HG02763 (cell line): ENCODE measurements around the gene KLHL1.

ENCODE experiments used
- ATAC-seq: cut with Tn5 transposase; IDR thresholded peaks from one replicate; pipeline ENCODE4 v1.9.1; 2021; ENCODE audit warnings: mild to moderate bottlenecking, moderate library complexity; ENCODE audit not compliant: unreplicated experiment

KLHL1 gene

DNA sequence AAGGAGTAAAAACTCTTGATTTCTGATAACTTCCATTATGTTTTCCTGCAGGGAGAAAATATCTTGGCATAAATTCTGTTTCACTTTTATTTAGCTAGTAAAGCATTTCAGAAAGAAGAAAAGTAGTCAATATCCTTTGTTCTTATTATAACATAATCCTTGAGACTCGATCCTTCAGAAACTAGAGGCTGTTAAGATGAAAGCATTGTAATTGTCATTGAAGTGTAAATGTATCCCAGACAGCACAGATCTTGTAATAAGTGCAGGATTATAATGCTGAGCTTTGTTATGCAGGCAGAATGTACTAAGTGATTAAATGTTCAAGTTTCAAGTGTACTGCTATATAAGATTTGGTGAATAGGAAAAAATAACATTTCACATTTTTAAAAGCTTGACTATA lies 225.8 kb downstream of the KLHL1 start:
- no peak for ATAC-seq

DNA sequence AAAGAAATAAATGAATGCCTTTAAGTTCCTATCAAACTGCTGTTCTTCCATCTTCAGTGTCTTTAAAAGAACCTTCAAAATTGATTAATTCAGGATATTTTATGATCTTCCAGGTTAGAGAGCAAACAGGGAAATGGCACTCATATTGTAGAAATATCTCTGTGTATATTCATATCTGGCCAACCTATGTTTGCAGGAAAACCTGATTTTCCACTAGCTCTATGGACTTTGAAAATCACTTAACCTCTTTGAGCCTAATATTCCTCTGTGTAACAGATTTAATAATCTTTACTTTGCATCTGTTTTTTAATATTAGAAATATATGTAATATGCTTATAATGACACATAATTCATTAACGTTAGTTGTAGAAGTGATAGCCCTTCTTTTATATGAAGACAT lies 228.3 kb downstream of the KLHL1 start:
- ATAC-seq = no peak

DNA sequence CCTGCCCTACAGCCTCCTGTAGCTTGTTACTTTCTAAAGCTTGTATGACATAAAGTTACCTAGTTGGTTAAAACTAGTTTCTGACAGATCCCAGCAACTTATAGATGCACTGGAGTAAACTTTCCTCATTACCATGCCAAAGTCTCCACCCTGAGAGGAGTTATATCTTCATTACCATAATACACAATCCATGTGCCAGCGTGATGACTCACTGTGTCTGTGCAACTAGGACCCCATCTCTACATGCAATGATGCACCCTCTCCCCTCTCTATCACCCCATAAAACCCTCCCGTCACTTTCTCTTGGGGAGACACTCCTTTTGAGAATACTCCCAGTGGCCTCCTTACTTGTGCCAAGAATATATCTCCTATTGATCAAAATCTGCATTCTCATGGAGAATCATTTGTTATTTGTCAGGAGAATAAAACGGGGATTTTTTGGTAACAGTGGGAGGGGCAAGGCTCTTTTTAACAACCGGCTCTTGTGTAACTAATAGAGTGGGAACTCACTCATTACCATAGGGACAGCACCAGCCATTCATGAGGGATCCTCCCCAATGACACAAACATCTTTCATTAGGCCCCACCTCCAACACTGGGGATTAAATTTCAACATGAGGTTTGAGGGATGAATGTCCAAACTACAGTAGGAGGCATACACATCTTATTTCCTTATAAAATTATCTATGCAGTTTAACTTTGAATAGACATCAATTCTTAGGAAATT lies 235.8 kb downstream of the KLHL1 start:
- ATAC-seq = no peak

DNA sequence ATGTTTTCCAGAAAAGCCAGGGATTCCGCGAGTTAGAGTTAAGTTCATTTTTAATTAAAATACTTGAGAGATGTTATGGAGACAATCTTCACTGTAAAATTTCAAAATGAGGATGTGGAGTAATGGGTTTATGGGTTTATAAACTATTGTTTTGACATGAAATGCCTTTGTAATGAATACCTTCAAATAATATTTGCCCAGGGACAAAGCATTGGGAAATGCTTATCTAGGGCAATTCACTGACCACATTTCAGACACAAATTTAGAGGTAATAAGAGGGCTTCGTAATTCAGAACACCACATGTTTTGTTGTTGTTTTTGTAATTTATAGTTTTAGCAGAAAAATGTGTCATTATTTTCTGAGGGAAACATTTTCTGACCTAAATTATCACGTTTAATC lies 241.7 kb downstream of the KLHL1 start:
- ATAC-seq = no peak

DNA sequence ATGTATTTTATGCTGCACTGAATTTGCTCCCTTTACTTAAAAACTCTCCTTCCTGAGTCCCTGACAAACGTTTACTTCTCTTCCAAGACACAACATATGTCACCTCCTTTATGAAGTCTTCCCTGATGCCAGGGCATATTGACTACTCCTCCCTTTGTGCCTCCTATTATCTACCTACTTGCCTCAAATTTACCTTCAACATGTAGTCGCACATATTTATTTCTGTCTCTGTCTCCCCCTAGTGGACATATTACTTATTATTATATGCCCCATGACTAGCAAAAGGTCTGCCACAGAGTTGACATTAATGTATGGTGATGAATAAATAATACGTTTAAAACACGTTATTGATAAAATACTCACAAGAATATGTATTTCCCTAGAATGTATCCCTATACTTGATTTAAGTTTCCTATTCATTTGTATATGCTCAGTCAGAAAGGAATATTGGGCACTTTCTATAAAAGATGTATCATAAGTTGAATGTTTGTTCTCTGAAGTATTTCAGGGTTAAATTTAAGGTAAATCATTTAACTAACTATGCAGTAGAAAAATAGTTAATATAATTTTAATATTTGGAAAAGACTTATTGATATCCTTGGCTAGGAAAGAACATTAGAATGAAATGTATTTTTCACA lies 250.9 kb downstream of the KLHL1 start:
- ATAC-seq = peak; percentile 88

DNA sequence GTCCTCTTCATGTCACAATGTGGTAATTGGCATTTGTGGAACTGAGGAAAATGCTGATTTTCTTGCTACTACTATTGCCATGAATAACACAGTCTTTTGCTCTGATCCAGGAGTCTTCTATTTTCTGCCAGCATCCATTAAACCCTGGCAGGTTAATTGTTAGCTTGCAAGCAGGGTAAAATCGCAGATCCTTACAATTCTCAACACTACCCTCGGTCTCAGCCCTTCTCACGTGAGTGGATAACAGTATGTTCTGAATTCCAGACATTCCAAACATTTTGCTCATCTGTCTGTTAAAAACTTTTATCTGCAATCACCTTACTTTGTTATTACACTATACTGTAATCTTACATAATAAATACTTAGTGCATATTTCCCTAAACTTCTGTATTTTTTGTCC lies 251.9 kb downstream of the KLHL1 start:
- no peak for ATAC-seq

DNA sequence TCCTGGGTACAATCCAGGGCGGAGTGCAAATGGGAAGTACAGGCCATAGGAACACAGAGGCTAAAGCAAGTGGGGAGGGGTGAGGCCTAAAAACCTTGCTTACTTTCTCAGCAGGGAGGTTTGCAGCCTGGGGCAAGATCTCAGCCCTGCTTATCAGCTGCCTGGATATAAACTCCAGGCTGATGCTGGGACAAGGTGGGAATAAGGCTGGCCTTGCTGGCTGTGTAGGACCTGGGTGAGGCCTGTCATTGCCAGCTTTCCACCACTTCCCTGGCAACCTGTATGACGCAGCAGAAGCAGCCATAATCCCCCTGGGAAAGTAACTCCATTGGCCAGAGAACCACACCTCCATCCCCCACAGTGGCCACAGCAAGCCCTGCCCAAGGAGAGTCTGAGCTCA lies 279.7 kb downstream of the KLHL1 start:
- no peak for ATAC-seq

DNA sequence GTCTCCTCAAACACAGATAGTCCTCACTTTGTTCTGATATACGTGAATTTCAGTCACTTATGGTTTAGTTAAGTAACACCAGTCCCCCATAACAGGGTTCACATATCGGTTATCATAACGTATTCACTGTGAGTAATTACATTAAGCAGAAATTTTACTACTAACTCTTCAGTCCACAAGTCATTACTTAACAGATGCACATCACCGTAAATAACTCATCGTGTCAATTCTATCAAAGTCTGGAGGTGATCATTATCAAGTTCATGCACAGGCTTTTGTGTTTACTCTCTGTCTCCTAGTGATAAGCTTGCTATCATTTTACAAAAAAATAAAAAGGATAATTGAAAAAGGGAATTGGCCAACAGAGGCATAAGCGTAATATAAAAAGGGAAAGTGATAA lies 288.1 kb downstream of the KLHL1 start:
- no peak for ATAC-seq

DNA sequence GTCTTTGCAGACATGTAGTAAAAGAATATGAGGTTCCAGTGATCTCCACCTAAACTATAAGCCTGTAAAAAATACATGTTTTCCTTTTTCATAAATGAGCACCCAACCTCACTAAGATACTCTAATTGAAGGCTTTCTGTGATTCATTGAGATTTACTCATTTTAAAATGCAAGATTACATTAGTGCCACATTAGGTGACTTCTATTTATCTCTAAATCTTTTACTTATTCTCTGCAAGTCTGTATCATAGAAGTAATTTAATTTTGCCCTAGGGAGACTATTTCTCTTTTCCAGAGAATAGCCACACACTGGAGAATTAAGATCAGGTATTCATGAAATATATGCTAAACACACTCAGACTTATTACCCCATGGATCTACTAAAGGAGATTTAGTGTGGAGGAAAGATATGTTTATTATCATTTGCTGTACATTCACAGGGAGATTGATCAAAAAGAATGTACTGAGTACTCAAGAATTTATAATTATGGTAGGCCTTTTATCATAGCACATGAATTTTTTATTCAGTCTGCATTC lies 290.9 kb downstream of the KLHL1 start:
- ATAC-seq = no peak

DNA sequence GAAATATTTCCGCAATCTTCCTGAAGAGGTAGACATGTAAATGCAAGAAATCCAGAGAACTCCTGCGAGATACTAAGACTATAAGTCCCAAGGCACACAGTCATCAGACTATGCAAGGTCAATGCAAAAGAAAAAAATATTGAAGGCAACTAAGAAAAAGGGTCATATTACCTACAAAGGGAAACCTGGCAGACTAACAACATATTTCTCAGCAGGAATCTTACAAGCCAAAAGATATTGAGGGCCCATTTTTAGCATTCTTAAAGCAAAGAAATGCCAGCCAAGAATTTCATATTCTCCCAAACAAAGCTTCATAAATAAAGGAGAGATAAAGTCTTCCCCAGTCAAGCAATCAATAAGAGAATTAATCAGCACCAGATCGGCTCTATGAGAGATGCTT lies 299.1 kb downstream of the KLHL1 start:
- no peak for ATAC-seq

DNA sequence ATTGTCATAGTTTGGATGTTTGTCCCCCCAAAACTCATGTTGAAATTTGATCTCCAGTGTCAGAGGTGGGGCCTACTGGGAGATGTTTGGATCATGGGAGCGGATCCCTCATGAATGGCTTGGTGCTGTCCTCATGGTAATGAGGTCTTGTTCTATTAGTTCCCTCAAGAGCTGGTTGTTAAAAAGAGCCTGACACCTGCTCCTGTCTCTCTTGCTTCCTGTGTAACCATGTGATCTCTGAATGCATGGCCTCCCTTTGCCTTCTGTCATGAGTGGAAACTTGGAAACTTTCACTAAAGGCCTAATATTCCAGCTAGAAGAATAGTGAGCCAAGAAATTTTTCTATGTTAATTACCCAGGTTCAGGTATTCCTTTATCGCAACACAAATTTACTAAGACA lies 312.0 kb downstream of the KLHL1 start:
- ATAC-seq = no peak

DNA sequence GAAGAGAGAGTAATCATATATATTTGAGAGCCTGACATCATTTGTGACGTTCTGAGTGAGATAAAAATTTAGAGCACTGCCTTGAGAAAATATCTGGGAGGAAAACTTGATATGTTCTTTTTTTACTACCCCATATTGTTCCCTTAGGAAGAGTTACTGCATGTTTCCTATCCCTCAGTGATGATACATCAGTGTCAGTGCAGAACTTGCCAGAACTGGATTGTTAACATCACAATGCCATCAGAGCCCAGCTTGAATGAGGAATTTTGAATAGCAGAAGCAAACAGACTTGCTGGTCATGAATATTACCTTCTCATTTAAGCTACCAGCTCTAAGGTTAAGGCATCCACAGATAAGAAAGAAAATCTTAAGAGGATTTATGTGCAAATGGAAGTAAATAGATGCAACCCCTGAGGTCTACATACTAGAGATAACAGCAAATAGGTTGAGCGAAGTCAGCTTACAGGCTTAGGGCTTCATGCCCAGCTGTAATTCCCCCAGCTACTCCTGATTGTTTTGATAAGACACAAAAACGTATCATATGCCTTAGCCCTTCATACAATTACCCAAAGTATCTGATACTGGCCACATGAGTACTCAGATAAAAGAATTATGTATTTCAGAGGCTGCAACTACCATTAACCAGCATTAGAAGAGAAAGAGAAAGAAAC lies 314.3 kb downstream of the KLHL1 start:
- no peak for ATAC-seq

DNA sequence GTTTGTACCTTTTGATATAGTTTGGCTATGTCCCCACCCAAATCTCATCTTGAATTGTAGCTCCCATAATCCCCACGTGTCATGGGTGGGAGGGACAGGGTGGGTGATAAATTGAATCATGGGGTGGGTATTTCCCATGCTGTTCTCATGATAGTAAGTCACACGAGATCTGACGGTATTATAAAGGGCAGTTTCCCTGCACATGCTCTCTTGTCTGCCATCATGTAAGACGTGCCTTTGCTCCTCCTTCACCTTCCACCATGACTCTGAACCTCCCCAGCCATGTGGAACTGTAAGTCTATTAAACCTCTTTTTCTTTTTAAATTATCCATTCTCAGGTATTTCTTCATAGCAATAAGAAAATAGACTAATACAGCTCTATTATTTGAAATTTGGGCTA lies 331.3 kb downstream of the KLHL1 start:
- no peak for ATAC-seq

DNA sequence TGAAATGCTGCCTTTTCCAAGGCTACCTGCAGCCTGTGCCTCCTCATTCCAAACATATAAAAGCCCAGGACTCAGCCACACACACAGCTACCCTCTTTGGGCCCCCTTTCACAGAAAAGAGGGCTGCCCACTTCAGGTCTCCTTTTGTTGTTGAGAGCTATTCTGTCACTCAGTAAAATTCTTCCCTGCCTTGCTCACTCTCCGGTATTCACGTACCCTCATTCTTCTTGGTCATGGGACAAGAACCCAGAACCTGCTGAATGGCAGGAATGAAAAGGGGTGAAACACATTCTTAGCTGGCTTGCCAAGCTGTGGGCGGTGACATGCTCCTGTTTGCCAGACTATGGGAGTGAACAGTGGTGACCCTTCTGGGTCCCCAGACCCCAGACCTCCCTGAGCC lies 338.6 kb downstream of the KLHL1 start:
- ATAC-seq = no peak

DNA sequence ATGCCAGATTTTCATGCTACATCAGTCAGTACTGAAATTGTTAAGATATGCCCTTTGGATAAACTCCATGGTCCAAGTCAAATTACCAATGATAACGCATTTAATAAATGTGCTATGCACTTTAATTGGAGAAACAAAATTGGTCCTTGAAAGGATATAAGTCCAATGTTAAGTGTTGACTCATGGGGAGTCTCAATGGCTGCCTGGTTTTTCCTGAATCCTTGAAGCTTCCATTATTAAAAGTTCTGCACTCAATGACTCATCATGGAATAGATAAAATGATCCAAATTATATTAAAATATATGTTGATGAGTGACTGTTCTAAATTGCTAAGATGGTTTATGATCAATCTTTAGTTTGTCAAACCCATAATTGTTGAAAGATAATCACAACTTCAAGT lies 346.7 kb downstream of the KLHL1 start:
- ATAC-seq = no peak

DNA sequence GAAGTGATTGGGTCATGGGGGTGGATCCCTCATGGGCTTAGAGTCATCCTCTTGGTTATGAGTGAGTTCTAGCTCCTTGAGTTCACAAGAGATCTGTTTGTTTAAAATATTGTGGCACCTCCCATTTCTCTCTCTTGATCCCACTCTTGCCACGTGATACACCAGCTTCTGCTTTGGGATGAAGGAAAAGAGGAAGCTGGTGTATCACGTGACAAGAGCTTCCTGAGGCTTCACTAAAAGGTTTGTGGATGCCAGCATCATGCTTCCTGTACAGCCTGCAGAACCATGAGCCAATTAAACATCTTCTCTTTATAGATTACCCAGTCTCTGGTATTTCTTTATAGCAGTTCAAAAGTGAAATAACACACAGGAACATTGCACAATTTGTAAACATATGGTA lies 353.2 kb downstream of the KLHL1 start:
- no peak for ATAC-seq

DNA sequence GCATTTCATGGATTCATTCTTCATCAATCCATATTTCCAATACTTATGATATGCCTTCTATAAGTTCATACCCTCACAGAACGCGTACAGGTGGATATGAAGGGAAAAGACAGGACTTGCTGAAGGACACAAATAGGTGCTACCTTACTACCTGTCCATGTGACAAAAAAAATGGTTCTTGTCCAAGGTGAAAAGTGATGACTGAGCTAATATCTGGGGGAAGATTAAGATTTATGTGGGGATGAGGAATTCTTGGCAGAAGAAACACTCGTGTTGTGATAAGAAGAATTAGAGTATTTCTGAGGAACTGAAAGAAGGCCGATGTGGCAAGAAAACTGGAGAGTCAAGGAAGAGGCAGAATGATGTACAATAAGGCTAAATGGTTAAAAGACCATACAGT lies 357.0 kb downstream of the KLHL1 start:
- ATAC-seq = no peak

DNA sequence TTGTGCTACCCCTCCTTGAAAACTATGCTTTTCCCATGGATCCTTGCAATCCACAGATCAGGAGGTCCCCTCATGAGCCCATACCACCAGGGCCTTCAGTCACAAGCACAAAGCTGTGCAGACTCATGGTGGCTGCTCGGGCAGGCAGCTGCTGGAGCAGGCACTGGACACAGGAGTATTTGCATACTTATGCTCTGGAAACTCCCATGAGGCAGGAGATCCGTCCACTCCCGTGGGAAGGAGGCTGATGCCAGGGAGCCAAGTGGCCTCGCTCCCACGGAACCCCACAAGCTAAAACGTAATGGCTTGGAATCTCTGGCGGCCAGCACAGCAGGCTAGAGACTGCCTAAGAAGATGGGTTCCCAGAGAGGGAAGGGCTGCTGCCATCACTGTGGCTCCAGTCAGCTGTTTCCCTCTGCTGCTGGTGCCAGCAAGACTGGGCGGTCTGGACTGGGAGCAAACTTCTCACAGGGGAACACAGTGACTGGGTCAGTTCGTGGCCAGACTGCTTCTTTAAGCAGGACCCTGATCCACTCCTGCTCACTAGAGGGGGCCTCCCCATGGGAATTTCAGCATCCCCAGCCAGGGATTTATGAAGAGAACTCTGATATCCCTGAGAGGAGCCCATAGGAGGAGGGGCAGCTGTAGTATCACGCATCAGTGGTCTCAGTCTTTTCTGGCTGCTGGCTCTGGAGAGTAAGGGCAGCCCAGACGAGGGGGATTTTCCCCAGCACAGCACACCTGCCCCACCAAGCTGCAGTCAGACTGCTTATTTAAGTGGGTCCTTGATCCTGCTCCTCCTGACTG lies 370.9 kb downstream of the KLHL1 start:
- no peak for ATAC-seq

DNA sequence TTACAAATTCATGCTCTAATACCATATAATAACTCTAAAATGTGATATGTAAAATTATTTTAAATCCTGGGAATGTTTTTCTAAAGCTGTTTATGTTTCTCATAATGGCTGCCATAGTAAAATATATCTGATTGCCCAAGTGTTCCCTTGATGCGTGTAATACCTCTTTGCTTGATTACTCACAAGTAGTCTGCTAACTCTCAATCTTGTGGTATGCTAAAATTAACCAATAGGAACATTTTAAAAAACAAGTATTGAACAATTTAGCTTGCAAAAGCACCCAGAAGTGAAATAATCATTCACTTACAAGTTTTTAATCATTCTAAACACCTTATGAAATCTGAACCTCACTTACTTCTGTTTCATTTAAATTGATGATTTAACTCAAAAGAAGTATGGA lies 386.6 kb downstream of the KLHL1 start:
- no peak for ATAC-seq

DNA sequence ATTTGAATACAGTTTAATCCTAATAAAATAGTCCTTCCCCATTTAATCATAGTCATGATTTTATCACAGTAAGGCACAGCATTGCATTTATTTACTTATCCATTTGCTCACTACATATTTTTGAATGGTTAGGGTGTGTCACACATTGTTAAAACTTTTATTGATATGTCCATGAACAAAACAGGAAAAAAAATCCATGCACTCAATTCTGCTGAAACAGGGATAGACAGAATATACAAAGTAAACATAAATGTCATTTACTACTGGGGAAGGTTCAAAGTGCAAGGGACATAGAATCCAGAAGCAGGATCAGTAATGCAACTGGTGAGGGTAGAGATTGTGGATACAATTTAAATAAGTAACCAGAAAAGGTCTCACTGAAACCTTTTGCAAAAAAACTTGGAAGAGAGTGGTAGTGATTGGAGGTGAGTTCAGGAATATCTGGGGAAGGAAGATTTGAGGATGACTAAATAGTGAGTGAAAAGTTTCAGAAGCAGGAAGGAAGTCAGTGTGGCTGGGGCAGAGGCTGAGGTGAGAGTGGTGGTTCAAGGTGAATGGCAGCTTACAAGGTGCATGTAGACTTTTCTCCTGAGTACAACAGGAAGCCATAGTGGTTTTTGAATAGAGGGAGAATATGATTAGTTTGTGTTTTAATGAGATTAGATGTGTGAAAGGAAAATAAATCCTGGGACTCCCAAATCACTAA lies 387.8 kb downstream of the KLHL1 start:
- ATAC-seq = no peak

DNA sequence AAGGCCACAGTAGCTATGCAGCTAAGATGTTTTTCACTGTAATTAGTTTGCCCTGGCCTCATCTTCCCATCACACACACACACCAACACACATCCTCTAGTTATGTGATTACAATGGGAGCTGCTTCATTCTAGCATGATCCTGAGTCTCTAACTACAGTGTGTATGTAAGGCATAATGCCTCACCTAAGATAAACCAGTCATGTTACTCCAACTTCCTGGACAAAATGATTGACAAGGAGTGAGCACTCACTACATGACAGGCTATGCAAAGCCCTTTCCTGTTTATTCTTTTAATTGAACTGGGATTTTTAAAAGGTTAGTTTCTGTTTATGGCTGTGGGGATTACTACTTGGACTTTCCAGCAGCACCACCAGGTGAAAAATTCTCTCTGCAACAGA lies 401.4 kb downstream of the KLHL1 start:
- no peak for ATAC-seq
